HEK293T (cell line): ENCODE results near the gene TUBG2.

Experiments used
- CTCF ChIA-PET: fragments of 350-600 bp; formaldehyde crosslinking; extraction: SDS; loops from one replicate; lab custom pipeline; 2021; ENCODE audit warnings: antibody characterized with exemption, inconsistent platforms; lab: Yijun Ruan, JAX
- POLR2A ChIA-PET: fragments of 350-600 bp; formaldehyde crosslinking; extraction: SDS; loops from one replicate; lab custom pipeline; 2020; ENCODE audit warnings: antibody characterized with exemption, inconsistent platforms; lab: Yijun Ruan, JAX
- DNase-seq: peaks from one replicate; pipeline ENCODE4 v3.0.0; 2012; ENCODE audit warnings: mixed read lengths; ENCODE audit errors: extremely low spot score
- ARNT ChIP-seq: fragments of 450-650 bp; IDR thresholded peaks from 2 replicates; pipeline ENCODE4 v1.6.1; 2017; ENCODE audit warnings: mild to moderate bottlenecking
- BHLHE40 ChIP-seq: fragments of 450-650 bp; IDR thresholded peaks from 2 replicates; pipeline ENCODE4 v1.6.1; 2016; ENCODE audit warnings: mild to moderate bottlenecking, moderate library complexity, borderline replicate concordance
- CTBP1 ChIP-seq: fragments of 450-650 bp; IDR thresholded peaks from 2 replicates; pipeline ENCODE4 v1.6.1; 2016; ENCODE audit warnings: borderline replicate concordance
- ELF4 ChIP-seq: fragments of 450-650 bp; IDR thresholded peaks from 2 replicates; pipeline ENCODE4 v1.6.1; 2017; ENCODE audit warnings: antibody characterized with exemption
- FOXA1 ChIP-seq: fragments of 450-650 bp; IDR thresholded peaks from 2 replicates; pipeline ENCODE4 v1.6.1; 2016; ENCODE audit warnings: mild to moderate bottlenecking
- FOXK2 ChIP-seq: fragments of 450-650 bp; IDR thresholded peaks from 2 replicates; pipeline ENCODE4 v1.6.1; 2016; ENCODE audit warnings: mild to moderate bottlenecking
- FOXM1 ChIP-seq: fragments of 450-650 bp; IDR thresholded peaks from 2 replicates; pipeline ENCODE4 v1.6.1; 2017; ENCODE audit warnings: mild to moderate bottlenecking, borderline replicate concordance
- HDGF ChIP-seq: fragments of 450-650 bp; IDR thresholded peaks from 2 replicates; pipeline ENCODE4 v1.6.1; 2017; ENCODE audit warnings: antibody characterized with exemption, borderline replicate concordance
- L3MBTL2 ChIP-seq: fragments of 450-650 bp; conservative IDR thresholded peaks from 2 replicates; pipeline ENCODE4 v1.6.1; 2016; ENCODE audit warnings: mild to moderate bottlenecking
- LEF1 ChIP-seq: fragments of 450-650 bp; IDR thresholded peaks from 2 replicates; pipeline ENCODE4 v1.6.1; 2017; ENCODE audit warnings: mild to moderate bottlenecking, borderline replicate concordance
- NFRKB ChIP-seq: fragments of 450-650 bp; IDR thresholded peaks from 2 replicates; pipeline ENCODE4 v1.6.1; 2016; ENCODE audit warnings: mild to moderate bottlenecking, moderate library complexity
- SP1 ChIP-seq: fragments of 450-650 bp; IDR thresholded peaks from 2 replicates; pipeline ENCODE4 v1.6.1; 2017
- SUZ12 ChIP-seq: fragments of 450-650 bp; IDR thresholded peaks from 2 replicates; pipeline ENCODE4 v1.6.1; 2016; ENCODE audit warnings: mild to moderate bottlenecking
- TARDBP ChIP-seq: fragments of 450-650 bp; IDR thresholded peaks from 2 replicates; pipeline ENCODE4 v1.6.1; 2016
- ZNF384 ChIP-seq: fragments of 450-650 bp; IDR thresholded peaks from 2 replicates; pipeline ENCODE4 v1.6.1; 2016
- TF ChIP-seq, protein P1 (sequence below): fragments of 450-650 bp; IDR thresholded peaks from 2 replicates; pipeline ENCODE4 v1.6.1; 2016

The TUBG2 gene

DNA sequence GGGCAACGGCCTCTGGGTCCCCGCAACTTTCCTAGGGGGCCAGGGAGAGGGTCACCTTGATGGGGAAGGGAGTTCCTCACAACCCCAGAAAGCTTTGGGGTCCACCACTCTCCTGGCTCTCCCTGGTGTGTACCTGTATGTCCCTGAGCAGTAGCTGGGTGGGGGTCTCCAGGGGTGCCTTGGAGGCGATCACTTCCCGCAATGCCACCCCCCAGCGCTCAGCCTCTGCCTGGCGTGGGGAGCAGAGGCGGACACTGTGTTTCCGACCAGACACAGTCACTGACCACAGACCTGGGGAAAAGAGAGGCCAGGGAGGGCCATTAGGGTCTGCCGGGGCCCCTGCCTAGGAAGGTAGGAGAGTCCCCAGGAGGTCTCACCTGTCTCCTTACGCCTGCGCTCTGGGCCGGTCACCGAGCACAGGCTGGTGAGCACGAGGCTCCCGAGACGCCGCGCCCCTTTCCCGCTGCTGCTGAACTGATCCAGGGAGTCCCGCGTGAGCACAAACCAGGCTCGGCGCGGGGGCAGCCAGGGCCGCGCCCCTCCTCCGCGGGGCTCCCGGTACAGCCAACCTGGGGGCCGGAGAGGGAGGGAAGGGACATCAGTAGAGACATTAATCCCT is 14.3 kb downstream of the TUBG2 start:
- ChIA-PET POLR2A (interaction anchor here (1.2 to 3.3 kb wide), 6 partner anchors 12 to 137 kb away, joined by 4 to 10 read pairs (median 6); partner anchors contain the start of genes NAGLU, PSMC3IP, RETREG3 and TUBG1), CTCF (interaction anchor here (1.0 to 1.6 kb wide), 4 partner anchors 10 to 51 kb away, joined by 3 to 9 read pairs (median 6); no protein-coding TSS in a partner anchor)
- DNase-seq, result no peak
- no peak for TF ChIP-seq SP1
- no peak for TF ChIP-seq ARNT
- TF ChIP-seq CTBP1, result no peak
- TF ChIP-seq NFRKB, result no peak
- no peak for TF ChIP-seq FOXK2
- TF ChIP-seq BHLHE40, result no peak
- TF ChIP-seq ZNF384, result no peak
- no peak for TF ChIP-seq HDGF
- no peak for TF ChIP-seq FOXM1
- TF ChIP-seq L3MBTL2, result no peak

DNA sequence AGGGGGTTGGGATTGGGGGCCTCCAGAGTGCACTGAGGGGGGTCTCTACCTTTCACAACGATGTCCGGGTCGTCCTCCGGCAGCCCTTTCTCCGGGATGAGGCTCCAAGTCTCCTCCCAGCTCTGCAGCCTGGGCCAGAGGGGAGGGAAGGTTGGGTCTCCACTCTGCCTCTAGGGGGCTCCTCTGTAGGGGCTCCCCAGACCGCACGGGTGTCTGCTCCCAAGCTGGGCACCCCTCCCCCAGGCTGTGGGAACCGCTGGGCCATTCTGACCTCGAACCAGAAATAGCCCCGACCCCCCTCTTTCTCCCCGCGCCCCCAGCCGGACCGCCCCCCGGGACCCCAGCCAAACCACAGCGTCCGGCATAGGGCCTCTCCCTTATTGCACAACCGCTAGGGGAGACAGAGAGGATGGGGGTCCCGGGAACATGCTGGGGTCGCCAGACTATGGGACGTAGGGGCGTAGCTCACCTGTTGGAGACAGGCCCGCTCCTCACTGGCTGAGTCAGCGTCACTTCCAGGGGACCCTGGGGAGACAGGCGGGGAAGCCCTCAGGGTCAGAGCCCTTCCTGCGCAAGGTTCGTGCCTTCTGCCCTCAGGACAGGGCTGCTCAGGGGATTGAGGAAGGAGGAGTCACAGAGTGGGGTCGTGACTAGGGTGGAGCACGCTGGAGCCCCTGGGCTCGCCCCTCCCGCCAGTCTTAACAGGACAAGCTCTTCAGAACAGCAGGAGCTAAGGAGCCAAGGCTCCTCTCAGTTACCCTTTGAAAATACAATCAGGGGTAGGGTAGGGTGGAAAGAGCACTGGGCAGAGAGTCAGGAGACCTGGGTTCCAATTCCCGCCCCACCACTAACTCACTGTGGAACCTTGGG is 15.0 kb downstream of the TUBG2 start:
- DNase-seq, result peak; percentile 45
- TF ChIP-seq FOXM1, result no peak
- TF ChIP-seq ARNT, result no peak
- no peak for TF ChIP-seq ZNF384
- no peak for TF ChIP-seq TARDBP
- TF ChIP-seq SP1, result no peak
- no peak for TF ChIP-seq ELF4
- POLR2A ChIA-PET, result interaction anchor here (0.7 to 3.3 kb wide), 5 partner anchors 9 to 138 kb away, joined by 3 to 9 read pairs (median 6); partner anchors contain the start of genes NAGLU, PSMC3IP, RETREG3 and TUBG1
- CTCF ChIA-PET, result interaction anchor here (0.6 to 1.6 kb wide), 6 partner anchors 10 to 52 kb away, joined by 3 to 9 read pairs (median 4); partner anchors contain the start of gene TUBG2

DNA sequence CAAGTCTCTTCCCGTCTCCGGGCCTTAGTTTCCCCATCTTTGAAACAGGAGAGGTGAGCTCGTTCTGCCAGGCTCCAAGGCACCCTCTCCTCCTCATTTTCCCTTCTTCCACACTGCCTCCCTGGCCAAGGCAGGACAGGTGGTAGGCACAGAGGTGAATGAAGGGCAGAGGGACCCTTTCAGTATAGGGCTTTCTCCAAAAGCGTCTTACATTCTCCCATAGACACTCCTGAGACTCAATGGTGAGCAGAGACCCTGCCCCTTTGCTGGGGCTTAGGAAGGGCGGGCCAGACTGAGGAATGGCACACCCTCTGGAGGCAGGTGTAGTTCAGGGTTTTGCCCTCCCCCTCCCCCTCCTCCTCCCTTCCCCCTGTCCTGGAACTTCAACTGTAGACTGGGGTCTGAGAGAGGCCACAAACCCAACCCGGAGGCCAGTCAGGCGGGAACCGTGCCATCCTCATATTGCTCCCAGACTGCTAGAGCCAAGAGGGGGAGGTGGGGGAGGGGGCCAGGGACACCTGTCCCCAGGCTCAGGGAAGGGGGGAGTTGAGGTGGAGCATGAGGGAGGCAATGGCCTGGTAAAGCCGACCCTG is 15.8 kb downstream of the TUBG2 start:
- ChIA-PET POLR2A (interaction anchor here (0.7 to 1.6 kb wide), 4 partner anchors 8 to 139 kb away, joined by 3 to 9 read pairs (median 6); partner anchors contain the start of genes NAGLU, RETREG3, TUBG1 and TUBG2), CTCF (interaction anchor here (0.6 to 1.6 kb wide), 5 partner anchors 11 to 53 kb away, joined by 3 to 9 read pairs (median 4); partner anchors contain the start of gene TUBG2)
- DNase-seq, result no peak
- no peak for TF ChIP-seq ZNF384
- TF ChIP-seq L3MBTL2, result no peak
- TF ChIP-seq FOXM1, result no peak
- TF ChIP-seq SUZ12, result no peak
- TF ChIP-seq ELF4, result no peak
- no peak for TF ChIP-seq BHLHE40
- TF ChIP-seq ARNT, result no peak

DNA sequence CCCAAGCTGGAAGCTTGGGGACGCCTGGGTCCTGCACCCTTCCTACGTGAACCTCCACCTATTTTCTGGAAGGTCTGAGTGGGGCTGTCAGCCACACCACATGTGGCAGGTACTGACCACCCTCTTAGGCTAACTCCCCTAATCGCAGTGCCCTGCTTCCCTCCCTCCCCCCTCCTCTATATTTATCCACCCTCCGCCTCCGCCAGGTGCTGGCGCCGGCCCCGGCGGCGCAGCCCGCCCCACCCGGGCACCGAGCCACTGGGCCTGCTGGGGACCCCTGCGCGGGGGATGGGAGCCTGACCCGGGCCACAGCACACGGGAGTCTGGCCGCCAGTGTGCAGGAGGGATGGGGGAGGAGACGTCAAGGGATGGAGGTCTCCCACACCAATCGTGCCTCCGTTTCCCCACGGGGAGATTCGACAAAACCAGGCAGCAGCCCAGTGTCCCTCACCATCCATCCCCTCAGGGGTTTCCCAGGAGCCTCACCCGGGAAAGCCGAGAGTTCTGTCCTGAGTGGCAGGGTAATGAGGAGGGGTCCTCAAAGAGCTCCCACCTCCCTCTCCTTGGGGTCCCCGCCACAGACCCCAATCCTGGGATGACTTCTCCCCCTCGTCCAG is 16.4 kb downstream of the TUBG2 start:
- ChIA-PET POLR2A (interaction anchor here (1.0 to 6.5 kb wide), 7 partner anchors 8 to 322 kb away, joined by 3 to 122 read pairs (median 11); partner anchors contain the start of genes PSMC3IP, RETREG3, TUBG1 and TUBG2), CTCF (interaction anchor here (0.7 to 2.2 kb wide), 5 partner anchors 9 to 97 kb away, joined by 3 to 11 read pairs (median 4); partner anchors contain the start of genes PSMC3IP and TUBG2)
- DNase-seq, result no peak
- TF ChIP-seq ARNT (no peak), FOXA1 (no peak), SP1 (no peak), ZNF384 (no peak), FOXK2 (no peak), NFRKB (no peak), SUZ12 (no peak), CTBP1 (no peak), BHLHE40 (no peak), TARDBP (no peak), LEF1 (no peak), FOXM1 (no peak), L3MBTL2 (no peak), ELF4 (no peak)

DNA sequence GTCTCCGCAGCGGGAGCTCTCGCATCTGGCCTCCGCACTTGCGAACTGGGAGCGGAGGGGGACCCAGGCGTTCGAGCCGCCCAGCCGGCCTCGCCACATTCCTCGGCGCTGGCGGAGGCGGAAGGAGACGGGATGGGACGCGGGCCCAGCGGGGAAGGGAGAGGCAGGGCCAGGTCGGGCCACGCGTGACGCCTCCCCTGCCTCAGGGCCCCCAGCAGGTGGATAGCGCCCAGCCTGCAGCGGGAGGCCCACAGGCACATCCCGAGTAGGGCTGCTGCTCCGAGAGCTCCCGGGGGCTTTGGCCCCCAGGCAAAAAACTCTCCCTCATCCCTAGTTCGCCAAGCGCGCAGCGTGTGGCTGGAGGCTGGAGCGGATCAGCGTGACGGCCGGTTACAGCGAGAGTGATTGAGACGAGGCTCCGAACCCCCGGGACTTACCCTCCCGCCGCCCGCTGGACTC is 16.9 kb downstream of the TUBG2 start:
- no peak for TF ChIP-seq NFRKB
- ChIA-PET POLR2A (interaction anchor here (1.0 to 6.5 kb wide), 10 partner anchors 9 to 322 kb away, joined by 3 to 122 read pairs (median 6); partner anchors contain the start of genes BECN1, NAGLU, PSMC3IP and RETREG3), CTCF (interaction anchor here (0.7 to 2.2 kb wide), 6 partner anchors 9 to 98 kb away, joined by 3 to 11 read pairs (median 4); partner anchors contain the start of genes PSMC3IP and TUBG2)
- peak; percentile 45 for DNase-seq

DNA sequence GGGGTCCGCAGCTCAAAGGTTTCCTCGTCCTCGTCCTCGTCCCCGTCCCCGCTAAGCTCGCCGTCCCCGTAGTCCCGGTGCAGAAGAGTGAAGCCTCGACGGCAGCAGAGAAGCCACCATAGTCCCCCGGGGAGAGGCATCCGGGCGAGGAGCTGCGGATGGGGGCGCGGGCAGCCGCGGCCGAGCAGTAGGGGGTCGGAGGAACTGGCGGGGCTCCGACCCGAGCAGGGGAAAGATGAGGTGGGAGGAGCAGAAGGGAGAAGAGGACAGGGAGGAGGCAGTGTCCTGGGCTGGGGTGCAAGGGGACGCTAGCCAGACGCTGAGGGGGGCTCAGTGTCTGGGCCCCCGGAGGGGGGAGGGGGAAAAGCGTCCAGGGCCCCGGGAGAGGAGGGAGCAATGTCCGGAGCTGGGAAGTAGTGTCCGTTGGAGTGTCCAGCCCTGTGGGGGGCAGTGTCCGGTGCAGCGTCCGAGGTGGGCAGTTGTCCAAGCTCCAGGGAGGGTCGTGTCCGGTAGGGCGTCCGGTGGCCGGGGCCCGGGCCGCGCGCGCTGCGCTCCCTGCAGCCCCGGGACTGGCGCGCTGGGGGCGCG is 17.4 kb downstream of the TUBG2 start, which contains the start of gene PLEKHH3:
Gene PLEKHH3 (minus strand): TSS at position 571 of the 588 bp plus-strand sequence. CDS start 431 bp downstream, at position 140.
- ChIA-PET CTCF (interaction anchor here (0.7 to 2.2 kb wide), 6 partner anchors 10 to 98 kb away, joined by 3 to 11 read pairs (median 4); partner anchors contain the start of genes PSMC3IP and TUBG2), POLR2A (interaction anchor here (0.6 to 6.5 kb wide), 18 partner anchors 9 to 321 kb away, joined by 3 to 122 read pairs (median 4); partner anchors contain the start of genes BECN1, MLX, NAGLU and PSMC3IP)
- TF ChIP-seq TARDBP (no peak), CTBP1 (no peak), L3MBTL2 (peak; percentile 76), LEF1 (no peak), FOXK2 (no peak), BHLHE40 (no peak)
- TF ChIP-seq, protein P1, sequence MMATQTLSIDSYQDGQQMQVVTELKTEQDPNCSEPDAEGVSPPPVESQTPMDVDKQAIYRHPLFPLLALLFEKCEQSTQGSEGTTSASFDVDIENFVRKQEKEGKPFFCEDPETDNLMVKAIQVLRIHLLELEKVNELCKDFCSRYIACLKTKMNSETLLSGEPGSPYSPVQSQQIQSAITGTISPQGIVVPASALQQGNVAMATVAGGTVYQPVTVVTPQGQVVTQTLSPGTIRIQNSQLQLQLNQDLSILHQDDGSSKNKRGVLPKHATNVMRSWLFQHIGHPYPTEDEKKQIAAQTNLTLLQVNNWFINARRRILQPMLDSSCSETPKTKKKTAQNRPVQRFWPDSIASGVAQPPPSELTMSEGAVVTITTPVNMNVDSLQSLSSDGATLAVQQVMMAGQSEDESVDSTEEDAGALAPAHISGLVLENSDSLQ, result no peak
- DNase-seq, result peak; percentile 39
